GM19455 (cell line): ENCODE data around the gene TPCN2.

Experiments
- ATAC-seq: cut with Tn5 transposase; IDR thresholded peaks from one replicate; pipeline ENCODE4 v1.9.1; 2021; ENCODE audit not compliant: unreplicated experiment

Gene TPCN2

DNA sequence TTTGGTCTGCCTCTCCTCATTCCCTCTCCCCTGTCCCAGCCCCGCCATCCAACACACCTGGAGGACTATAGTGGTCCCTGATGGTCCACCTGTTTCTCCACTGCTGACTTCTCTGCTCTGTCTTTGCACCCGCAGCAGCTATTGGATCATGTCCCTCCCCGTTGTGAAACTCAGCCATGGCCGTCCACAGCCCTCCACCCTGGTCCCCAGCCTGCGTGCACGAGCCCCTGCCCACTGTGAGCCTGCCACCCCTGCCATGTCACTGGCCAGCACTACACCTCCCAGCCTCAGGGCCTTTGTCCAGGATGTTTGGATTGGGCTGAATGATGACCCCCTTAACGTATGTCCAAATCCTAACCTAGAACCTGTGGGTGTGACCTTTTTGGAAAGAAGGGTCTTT, 59.3 kb downstream of the TPCN2 start:
- ATAC-seq: no peak

DNA sequence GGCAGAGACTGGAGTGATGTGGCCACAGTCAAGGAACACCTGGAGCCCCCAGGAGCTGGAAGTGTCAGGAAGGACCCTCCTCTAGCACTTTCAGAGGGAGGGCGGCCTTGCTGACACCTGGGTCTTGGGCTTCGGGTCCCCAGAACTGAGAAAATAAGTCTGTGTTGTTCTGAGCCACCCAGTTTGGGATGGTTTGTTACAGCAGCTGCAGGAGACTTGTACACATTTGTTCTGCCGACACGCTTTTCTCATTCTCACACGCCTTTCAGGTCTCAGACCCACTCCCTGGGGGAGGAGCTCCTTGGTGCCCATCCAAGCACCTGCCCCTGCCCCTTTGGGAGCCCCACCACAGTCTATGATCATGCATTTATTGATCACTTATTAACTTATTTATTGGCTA, 59.8 kb downstream of the TPCN2 start:
- no peak for ATAC-seq

DNA sequence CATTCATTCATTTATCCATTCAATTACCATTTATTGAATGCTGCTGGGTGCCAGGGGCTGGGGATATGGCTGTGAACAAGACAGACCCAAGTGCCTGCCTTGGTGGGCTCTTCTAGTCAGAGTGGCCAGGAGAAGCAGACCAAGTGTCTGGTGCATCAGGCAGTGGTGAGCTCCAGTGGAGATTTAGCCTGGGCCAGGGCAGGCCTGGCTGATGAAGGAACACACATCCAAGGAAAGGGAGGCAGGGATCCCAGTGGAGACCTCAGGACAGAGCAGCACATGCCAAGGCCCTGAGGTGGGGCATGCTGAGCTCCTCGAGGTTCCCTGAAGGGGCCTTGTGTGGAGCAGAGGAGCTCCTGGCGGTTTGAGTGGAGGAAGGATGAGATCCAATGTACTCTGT, 60.4 kb downstream of the TPCN2 start:
- no peak for ATAC-seq

DNA sequence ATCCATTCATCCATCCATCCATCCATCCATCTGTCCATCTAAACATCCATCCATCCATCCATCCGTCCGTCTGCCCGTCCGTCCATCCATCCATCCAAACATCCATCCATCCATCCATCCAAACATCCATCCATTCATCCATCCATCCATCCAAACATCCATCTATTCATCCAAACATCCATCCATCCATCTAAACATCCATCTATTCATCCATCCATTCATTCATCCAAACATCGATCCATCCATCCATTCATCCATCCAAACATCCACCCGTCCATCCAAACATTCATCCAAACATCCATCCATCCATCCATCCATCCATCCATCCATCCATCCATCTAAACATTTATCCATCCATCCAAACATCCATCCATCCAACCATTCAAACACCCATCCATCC, 61.7 kb downstream of the TPCN2 start:
- ATAC-seq: no peak

DNA sequence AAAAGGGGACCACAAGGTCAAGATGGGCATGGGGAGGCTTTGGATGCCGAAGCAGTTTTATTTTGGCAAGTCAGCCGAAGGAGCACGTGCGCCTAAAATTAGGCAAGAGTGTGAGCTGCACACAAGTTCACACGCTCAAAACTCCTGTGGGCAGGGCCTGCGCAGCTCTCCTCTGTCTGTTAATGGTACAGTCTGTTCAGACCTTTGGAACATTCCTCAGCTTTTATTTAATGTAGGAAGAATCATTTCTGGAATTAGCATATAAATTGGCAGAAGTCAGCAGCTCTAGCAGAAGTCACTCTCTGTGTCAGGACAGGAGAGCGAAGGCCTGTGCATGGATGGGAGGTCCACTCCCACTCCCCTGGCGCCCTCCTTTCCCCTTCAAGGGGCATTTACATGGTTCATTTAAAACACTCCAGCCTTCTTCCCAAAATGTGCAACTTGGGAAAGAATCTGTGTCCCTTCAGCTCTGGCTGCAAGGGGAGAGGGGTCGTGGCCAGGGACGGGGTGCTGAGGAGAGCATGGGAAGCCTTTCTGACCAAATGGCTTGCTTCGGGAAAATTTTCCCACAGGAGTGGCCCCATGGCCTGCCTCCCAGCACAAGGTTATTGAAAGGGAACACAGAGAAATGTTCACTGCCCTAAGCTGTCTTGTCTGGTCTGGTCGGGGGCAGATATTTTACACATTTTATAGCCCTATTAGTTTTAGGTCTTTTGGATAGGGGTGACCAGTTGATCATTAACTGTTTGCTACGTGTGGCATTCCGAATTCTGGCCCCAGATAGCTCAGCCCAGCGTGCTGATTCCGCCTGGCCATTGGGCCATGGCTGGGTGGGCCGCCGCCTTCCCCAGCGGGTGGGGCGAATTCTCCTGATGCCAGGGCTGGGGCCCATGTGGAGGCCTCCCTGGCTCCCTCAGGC, 63.2 kb downstream of the TPCN2 start:
- ATAC-seq: no peak

DNA sequence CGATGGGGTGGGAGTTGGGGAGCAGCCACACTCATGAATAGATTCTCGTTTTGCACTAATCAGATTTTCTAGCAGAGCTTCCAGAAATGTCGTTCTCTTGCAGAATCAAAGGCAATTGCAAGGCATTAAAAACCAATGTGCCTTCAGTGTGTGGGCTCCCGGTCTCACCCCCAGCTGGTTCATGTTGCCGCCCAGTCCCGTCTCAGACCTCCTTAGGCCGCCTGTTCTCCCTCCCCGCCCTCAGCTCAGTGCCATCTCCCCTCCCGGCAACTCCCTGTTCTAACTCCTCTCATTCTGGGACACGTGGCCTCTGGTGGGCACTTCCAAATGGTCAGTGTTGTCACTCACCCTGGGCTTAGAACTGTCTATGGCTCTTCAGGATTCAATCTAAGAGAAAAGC, 64.5 kb downstream of the TPCN2 start:
- ATAC-seq: no peak

DNA sequence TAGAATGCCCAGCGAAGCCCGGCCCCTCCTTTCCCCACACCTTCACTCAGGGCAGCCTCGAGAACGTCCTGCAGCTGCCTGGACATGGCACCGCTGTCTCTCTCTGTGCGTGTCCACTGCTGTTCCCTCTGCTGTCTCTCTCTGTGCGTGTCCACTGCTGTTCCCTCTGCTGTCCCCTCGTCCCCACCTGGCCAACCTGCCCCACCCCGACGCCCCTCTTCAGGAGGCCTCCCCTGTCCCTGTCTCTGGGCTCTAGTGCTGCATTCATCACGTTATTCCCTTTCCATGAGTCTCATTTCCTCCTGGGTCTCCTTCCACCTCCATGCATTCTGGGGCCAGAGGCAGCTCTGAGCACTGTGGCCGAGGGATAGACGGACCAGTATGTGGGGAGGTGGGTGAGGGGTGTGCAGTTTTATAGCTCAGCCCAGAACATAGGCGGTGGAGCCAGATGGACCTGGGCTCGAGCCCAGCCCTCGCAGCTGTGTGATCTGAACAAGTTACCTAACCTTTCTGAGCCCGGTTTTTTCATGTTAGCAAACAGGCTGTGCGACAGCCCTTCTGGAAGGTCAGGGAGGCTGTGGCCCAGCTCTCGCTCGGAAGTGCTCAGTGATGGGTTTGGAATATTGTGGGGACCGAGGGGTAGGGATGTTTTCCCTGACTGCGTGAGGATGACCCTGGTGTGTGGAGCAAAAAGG, 65.1 kb downstream of the TPCN2 start:
- no peak for ATAC-seq

DNA sequence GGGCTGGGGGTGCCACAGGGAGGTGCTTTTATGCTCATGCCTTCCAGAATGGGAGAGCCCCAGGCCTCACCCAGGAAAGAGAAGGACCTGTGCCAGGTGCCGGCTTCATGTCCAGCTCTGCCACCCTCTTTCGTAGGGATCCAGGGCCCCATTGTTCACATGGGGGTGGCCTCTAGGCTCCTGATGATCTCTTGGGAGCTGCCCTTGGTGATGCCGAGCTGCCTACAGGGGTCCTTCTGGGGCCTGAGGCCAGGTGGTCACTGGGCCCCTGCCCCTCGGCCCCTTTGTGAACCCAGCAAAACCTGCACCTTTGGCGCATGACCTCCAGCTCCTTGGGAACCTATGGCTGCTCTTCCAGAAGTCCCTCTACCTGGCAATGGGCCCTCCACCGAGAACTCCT, 65.6 kb downstream of the TPCN2 start:
- no peak for ATAC-seq

DNA sequence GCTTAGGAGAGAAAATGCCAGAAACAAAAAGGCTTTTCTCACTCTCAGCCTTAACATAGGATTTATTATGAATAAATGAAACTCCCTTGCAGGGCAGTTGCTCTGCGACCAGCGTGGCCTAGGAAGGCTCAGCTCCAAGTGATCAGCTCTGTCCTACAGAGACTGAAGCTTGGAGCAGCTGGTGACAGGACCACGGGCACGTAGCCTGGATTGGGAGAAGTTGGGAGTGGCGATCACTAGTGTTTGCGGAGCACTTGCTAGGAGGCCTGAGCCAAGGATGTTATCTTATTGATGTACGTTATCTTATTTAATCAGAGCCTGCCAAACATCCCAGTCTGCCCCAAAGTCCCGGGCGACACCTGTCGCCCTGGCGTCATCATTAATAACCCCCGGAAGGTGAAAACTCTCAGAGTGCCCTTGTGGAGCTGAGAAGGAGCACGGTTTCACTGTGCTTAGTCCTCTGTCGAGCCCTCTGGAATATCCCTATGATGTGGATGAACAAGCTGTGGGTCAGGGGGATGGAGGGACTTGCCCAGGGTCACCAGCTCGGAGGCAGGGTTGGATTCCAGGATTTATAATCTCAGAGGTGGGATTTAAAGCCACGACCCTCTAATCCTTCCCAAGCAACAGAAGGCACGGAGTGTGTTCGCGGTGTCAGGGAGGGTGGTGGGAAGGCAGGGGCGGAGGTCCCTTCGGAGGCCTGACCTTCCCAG, 66.2 kb downstream of the TPCN2 start:
- ATAC-seq: no peak

DNA sequence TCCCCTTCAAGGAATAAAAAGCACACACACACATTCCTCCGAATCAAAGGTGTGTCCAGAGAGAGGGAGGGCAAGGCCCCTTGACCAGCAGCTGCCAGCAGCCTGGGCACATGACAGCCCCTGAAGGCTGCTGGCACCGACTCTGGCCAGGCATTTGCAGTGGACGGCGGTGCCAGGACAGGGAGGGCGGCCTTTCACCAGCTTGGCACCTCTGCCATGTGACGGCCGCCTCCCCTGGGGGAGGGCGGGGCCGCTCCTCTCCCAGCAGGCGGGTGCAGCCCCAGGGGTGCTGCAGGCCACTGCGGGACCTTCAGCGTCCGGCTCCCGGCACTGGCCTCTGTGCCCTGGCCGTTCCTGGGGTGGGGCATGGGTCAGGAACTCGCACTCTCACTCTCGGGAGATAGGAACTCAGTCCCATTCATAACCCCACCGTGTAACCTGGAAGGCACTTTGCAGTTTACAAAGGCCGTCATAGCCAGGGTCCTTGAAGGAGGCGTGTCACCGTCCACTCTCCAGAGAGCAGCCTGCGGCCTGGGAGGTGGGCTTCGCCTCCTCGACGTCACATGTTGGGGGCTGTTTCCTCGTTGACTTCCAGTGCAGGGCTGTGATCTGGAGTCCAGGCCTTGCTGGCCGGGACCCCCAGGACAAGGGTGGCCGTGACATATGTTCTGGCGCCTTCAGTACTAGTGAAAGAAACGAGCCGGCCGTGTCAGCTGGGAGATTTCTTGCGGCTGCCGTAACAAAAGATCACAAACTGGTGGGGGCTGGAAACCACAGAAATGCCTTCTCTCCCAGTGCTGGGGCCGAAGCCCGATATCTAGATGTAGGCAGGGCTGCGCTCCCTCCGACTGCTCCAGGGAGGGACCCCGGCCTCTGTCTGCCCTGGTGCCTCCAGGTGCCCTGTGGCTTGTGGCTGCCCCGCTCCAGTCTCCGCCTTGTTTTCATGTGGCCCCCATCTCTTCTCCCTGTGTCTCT, 67.1 kb downstream of the TPCN2 start:
- ATAC-seq: no peak

DNA sequence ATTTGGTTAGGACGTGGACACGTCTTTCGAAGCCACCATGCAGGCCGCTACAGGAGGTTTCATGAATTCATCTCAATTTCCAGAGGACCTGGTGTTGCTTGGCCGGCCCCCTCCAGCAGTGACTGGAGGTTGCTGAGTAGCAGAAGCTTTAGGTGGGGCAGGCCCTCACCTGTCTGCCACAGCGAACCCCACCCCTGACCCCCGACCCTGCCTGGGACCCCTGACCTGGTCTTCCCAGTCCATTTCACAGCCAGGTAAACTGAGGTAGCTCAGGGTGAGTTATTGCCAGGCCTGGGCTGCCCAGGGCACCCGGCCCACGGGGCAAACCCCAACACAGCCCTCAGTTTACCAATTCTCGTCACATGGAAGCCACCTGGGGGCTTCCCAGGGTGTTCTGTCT, 67.9 kb downstream of the TPCN2 start:
- ATAC-seq: no peak

DNA sequence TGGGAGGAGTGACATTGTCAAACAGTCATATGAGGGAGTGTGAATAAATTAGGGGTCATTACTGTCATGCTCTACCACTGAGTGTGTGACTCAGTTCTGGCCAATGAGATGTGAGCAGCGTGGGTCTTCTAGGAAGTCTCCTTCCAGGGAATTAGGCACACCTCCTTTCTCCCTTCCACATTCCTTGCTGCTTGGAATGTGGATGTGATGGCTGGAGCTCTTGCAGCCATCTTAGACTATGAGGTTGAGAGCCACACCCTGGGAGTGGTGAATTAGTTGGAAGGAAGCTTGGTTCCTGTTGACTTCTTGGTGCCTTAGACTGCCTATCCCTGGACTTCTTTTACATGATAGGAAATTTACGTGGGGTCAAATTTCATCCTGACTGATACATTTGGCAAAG, 70.5 kb downstream of the TPCN2 start:
- ATAC-seq: no peak

DNA sequence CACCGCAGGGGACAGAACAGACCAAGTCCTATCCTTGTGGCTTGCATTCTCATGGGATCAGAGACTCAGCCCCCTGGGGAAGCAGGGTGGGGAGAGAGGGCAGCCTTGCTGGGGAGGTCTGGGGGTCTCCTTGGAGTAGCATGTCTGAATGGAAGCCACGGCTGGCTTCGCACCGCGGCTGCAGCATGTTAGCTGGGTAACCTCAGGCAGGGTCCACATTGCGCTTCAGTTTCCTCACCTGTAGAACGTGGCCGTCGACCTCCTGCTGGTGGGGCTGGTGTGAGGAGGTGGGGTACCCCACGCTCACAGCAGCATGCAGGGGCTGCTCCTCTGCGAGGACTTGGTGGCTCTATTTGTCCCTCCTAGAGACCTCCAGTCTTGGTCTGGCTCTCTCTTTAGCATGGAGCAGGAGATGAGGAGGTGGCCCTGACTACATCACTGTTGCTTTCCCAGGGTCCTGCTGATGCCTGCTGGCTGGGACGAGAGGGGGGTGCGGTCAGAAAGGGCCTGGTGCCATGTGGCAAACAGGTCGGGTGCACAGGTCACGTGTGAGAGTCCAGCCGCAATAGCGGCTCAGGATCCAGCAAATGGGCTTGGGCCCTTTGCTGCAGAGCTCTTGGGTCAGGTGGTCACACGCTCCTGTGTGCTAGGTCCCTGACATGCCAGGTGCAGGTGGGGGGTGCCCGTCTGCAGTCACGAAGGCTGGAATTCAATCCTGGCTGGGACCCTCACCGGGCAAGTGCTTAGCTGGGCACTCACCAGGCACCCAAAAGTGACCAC, 71.6 kb downstream of the TPCN2 start:
- ATAC-seq: no peak

DNA sequence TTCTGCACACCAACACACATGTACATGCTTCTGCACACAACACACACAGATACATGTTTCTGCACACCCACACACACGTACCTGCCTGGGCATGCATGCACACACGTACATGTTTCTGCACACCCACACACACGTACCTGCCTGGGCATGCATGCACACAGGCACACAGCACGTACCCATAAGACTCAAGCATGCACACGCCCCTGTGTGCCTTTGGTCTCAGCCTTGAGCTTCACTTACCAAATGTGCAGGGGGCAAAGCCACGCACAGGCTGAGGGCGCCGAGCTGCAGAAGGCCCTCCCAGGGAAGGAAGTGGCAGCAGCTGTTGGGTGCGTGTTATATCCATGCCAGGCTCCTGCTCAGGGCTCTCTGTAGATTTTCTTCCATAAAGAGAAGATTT, 72.3 kb downstream of the TPCN2 start:
- ATAC-seq: no peak

DNA sequence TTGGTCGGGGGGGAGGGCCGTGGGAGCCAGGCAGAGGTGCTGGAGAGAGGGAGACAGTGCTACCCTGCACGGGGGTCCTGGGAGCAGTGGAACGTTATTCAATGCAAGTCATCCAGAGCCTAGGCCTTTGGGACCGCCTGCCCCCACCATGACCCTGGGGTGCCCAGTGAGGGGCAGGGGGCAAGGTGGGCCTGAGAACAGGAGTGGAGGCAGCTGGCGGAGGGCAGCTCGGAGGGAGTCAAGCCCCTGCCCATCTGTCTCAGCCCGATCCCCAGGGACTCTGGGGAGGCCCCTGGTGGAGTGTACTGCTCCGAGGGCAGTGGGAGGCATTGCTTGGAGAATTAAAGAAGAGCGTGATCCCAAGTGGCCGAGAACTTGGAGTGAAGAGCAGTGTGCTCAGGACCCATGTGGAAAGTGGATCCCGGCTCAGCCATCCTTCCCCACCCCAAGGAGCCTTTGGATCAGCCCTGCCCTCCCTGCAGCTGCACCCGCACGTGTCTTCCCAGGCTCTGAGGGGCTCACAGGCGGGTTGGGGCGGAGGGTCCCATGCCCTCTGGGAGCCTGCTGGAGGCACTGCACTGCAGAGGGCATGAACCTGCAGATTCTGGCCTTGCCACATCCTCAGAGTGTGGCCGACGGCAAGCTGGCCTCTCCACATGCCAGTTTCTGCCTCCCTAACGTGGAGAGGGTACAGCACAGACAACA, 73.0 kb downstream of the TPCN2 start:
- no peak for ATAC-seq

DNA sequence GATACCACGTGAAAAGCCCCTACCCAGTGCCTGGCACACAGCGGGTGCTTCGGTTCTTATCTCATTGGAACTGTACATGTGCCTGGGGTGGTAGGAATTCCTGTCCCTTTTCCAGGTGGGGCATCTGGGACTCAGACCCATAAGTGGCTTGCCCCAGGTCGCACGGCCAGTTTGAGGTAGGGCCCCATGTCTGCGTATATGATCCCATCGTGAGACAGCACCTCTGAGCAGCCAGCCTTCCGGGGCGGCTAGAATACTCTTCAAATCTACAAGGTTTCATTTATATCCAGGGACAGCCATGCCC, 73.5 kb downstream of the TPCN2 start:
- ATAC-seq: no peak

DNA sequence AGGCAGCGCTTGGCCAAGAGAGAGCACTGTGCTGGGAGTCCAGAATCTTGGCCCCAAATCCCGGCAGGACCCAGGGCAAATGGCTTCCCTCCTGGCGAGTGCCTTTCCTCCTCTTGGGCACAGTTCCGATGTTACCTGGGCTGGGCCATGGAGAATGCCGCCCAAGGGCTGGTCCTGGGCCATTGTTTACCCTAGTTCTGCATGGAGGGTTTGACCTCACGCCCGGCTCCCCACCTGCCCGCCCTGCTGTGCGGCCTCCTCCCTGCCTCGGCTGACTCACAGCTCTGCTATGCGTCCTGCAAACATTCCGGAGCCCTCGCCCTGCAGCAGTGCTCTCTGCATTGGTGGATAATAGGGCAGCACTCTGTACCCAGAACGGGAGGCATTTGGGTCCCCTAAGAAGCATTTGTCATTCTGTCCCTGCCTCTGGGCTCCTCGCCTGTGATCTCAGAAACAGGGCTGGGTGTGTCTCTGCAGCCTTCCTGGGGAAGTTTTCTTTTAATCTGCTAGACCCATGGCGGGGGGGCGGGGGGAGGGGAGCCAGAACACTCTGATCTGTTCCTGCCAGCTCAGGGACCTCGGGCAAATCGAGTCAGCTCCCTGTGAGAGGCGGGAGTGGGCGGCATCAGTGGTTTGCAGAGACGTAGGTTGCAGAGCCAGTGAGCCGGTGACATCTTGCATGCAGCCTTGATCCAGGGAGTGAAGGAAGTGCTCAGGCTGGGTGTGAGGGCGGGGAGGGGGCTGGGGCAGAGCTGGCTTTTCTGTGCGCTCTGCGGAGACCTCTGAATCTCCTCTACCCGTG, 74.1 kb downstream of the TPCN2 start:
- ATAC-seq: no peak
